HG03432 (cell line): ENCODE data around the gene BRF1.

Source experiments
- ATAC-seq: cut with Tn5 transposase; IDR thresholded peaks from one replicate; pipeline ENCODE4 v1.9.1; 2021; ENCODE audit warnings: mild to moderate bottlenecking, moderate library complexity; ENCODE audit not compliant: unreplicated experiment

Gene BRF1

DNA sequence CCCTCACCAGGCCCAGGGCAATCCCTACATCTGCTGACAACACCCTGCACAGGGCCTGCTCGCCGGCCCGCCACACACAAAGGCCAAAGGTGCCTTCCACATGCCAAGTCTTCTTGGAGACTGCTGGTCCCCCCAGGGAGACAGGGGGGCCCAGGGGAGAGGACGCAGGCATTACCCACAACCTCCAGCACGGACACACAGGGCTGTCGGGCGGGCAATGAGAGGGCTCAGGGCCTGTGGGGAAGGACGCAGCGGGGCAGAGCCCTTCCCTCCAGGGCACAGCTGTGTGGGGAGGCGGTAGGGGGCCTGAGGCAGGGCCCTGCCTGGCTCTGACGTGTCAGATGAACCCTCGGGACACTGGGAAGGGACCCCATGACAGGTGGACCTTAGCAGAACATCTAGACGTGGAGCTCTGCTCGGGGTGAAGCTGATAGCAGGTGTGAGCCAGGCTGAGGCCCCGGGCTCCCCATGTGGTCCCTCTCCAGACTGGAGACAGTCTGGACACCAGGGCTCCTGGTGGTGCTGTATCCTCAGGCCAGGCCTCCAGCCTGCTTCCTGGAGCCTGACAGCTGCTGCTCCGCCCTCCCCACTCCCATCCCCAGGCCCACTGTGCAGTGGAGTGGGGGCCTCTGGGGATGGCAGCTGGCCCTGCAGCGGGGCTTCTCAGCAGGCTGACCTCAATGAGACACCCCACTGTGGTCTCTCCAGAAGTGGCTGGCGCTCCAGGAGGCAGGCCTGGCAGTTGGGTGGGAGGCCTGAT, 88.1 kb downstream of the BRF1 start:
- ATAC-seq: no peak

- ATAC-seq: no peak
Measured at GRCh38 chr14:105211758-105212089, 89.1 kb downstream of the BRF1 start.

- no peak for ATAC-seq
Measured at GRCh38 chr14:105211086-105211757, 89.6 kb downstream of the BRF1 start.

DNA sequence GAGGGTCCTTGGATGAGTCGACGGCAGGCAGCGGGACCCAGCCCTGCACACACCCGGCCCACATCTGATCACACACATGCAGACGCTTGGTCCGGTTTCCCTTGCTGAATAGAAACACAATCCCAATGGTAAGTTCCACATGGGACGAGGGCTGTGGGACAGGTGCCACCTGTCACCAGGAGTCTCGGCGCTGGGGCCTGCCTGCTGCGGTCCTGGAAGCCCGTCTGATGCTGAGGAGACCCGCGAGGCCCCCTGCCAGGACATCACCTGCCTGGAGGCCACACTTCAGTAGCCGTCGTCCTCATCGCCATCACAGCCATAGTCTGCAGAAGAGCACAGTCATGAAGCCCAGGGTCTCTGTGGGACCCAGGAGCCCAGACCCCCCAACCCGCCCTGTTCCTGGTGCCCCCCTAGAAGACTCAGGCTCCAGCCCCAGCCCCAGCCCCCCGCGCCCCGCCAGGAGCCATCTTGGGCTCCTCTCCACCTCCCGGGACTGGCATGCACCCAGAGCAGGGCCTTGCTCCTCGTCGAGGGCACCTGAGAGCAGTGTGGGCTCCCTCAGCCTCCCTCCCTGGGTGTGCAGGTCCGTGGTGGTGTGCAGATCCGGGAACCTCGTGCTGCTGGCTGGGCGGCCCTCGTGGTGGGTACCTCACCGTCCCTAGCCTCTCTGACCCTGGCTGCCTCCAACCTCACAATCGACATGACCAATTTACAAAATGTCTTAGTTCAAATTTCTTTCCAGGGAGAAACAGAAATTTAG, 90.4 kb downstream of the BRF1 start:
- ATAC-seq: no peak

GRCh38 chr14:105209646-105210045, 91.2 kb downstream of the BRF1 start:
- ATAC-seq: no peak

GRCh38 chr14:105209091-105209490, 91.7 kb downstream of the BRF1 start:
- ATAC-seq: no peak

DNA sequence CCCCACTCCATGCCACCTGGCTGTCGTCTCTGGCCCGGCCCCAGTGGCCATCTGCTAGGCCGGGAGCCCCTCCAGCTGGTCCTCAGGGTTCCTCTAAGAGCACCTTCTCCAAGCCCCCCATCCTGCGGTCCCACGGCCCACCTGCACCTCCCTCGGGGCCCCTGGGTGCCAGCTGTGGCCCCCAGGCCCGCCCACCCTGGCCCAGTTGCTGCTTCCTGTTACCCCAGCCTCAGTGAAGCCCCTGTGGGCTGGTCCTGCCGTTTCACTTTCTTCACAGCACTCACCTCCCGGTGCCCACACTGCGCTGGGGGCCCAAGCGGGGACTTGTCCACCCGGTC, 92.1 kb downstream of the BRF1 start:
- ATAC-seq: no peak

- ATAC-seq: no peak
Measured at GRCh38 chr14:105207996-105208737, 92.6 kb downstream of the BRF1 start.

DNA sequence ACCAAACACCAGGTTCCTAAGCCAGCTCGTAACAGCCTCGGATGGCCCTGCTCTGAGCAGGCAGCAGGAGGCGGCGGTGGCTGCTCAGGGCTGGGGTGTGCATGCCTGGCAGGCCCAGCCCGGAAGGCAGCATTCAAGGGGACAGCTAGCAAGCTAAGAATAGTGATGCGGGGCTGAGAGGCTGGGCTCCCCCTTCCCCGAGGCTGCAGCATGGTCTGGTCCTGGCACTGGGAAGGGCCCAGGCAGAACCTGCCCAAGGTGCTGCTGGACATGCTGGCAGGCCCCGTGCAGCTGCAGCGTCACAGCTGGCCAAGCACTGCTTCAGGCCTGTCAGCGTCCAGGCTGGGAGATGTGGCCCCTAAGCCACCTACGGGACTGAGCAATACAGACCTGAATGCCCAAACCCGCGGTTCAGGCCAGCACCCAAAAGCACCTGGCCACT, 93.3 kb downstream of the BRF1 start:
- no peak for ATAC-seq

DNA sequence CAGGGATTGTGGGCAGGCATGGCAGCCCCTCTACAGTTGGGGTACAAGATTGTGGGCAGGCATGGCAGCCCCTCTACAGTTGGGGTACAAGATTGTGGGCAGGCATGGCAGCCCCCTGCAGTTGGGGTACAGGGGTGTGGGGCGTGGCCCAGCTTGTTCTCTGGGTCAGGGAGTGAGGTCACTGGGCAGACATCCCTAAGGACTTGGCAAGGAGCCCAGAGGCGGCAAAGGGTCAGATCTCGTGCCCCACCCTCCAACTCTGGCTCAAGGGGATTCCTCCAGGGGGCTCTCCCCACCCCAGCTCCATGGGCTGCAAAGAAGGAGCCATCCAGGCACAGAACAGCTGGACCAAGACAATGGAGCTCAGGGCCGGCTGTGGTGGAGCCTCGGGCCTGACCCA, 93.9 kb downstream of the BRF1 start:
- ATAC-seq: no peak

- ATAC-seq: no peak
Measured at GRCh38 chr14:105205673-105206208, 95.1 kb downstream of the BRF1 start.

DNA sequence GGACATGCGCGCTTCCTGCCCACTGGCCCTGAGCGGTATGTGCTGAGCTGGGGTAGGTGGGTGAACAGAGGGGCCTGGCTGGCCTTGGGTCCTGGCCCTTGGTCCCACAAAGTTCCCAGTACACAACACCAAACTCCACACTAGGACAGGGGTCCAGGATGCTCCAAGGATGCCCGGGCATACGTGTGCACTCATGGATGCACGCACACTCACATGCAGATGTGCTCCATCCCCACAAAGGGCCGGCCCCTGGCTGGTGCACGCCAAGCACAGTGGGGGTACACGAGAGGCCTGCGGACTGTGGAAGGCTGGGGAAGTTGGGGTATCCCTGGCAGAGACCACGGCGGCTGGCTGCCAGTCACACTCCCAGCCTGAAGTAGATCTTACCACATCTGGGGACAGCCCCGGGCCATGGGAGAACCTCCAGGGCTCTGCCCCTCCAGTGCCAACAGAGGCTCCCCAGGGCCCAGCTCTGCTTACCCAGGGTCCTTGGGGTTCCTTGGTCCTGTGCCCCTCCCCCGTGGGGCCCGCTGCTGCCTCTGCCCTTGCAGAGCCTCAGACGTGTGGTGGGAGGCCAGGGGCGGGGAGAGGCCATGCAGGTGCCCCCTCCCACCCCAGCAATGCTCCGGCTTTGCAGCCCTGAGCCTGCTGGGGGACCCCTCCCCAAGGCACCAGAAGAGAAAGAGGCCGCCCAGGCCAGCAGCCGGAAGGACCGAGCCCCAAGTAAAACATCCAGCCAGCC, 95.7 kb downstream of the BRF1 start:
- ATAC-seq: no peak

DNA sequence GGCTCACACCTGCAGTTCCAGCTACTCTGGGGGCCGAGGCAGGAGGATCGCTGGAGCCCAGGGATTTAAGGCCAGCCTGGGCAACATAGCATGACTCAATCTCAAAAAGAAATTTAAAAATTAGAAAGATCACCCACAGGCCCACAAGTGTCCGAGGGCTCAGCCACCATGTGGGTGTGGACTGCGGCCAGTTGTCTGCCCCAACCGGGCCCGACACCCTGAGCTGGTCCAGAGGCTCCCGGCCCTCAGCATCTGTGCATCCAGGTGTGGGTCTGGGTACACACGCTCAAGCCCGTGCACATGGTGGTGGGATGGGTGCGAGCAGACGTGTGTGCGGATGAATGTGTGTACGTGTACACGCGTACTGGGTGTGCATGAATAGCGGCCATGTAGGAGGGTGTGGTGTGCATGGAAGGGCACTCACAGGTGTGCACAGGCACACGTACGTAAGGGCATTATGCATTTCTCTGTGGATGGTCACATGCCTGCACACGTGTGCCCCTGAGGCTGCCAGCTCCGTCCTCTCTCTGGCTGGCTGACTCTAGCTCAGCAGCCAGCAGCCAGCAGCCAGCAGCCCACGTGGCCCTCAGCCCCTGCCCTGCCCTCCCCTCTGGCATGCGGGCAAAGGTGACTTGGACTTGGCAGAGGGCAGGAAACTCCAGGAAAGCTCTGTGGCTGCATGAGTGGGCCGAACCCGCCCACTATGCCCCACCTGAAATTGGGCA, 96.4 kb downstream of the BRF1 start:
- ATAC-seq: no peak

DNA sequence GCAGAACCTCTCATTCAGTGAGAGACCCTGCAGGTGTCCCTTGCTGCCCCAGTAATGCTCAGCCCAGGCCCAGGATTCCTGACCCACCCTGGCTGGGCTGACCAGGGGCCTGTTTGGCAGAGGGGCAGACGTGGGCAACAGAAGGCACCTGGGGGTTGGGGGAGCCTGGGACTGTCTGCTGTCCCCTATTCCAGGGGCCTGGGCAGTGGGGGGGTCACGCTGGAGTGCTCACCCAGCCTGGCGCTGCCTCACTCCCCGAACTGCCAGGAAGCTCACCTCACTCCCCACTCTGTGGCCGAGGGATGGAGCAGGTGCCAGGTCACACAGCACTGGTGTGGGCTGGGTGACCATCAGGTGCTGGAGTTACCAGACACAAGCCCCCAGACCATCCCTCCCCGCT, 97.1 kb downstream of the BRF1 start:
- no peak for ATAC-seq

GRCh38 chr14:105203057-105203531, 97.7 kb downstream of the BRF1 start:
- ATAC-seq: no peak

DNA sequence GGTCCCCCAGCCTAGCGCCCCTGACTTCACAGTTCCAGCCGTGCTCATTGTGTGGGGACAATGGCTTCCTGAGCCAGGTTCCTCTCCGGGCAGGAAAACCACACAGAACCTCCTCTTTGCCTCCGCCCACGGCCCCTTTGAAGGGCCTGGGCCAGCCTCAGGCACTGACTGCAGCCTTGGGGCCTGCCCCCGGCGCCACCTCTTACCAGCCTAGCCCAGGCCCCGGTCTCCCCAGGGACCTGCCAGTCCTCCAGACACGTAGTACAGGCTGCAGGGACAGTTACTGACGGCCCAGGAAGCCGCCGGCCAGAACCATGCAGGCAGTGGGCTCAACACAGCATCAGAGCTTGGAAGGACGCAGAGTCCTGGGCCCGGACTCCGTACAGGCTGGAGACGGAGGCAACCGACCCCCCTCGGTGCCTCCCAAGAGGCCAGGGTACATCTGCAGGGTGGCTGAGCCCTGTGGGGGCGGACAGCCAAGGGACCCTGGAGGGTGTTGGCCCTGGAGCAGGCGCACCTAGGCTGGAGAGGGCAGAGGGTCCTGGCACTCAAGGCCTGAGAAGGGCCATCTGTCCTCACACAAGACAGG, 98.8 kb downstream of the BRF1 start:
- ATAC-seq: no peak

DNA sequence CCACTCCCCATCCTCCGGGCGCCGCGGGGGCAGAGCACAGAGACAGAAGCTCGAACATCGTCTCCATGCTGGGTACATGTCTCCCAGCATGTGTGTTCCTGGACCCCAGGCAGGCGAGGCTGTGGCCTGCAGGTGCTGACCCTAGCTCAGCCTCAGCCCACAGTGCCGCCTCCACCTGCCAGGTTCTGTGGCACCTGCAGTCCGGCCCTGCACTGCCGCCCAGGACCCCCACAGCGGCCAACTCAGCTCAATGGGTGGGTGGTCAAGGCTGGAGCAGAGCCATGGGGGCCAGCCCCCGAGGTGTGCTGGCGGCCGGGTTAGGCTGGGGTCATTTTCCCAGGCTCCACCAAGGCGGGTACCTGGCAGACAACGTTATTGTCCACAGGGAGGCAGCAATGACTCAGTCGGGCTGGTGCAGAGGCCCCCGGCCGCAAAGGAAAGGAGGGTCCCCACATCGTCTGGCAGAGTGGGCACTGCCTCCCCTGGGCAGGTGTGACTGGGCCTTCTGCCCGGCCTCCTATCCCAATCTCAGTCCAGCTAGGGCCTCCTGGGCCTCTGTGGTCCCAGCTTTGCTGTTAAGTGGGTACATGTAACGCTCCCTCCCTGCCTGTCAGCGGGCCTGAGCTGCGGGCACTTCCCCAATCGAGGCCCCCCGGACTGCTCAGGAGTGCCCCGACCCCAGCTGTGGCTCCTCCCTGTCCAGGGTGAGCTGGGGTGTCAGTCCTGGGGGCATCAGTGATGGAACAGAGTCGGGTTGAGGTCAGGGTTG, 99.5 kb downstream of the BRF1 start:
- no peak for ATAC-seq

GRCh38 chr14:105200641-105201040, 100.2 kb downstream of the BRF1 start:
- ATAC-seq: no peak
